GM12865 (cell line): ENCODE measurements around the gene IRF2.

Experiments used
- DNase-seq: peaks from one replicate; pipeline ENCODE4 v3.0.0; 2010; ENCODE audit warnings: low read depth
- H3K4me3 ChIP-seq: 2 replicates; pipeline ENCODE4 v1.5.1; 2011; ENCODE audit warnings: mild to moderate bottlenecking, low read depth, low read length, control low read depth
- CTCF ChIP-seq: IDR thresholded peaks from 2 replicates; pipeline ENCODE4 v1.5.1; 2011; ENCODE audit warnings: low read length, control low read depth, low read depth, inconsistent platforms; ENCODE audit not compliant: insufficient read depth; ENCODE audit errors: missing control alignments

The IRF2 gene

GRCh38 chr4:184452740-184453139, 21.6 kb downstream of the IRF2 start:
- no peak for TF ChIP-seq CTCF
- no peak for DNase-seq
- no peak overlapping the region for H3K4me3 ChIP-seq

GRCh38 chr4:184451726-184452125, 22.6 kb downstream of the IRF2 start:
- no peak overlapping the region for H3K4me3 ChIP-seq
- no peak for TF ChIP-seq CTCF
- no peak for DNase-seq

GRCh38 chr4:184450743-184451535, 23.4 kb downstream of the IRF2 start:
- no peak for TF ChIP-seq CTCF
- no peak overlapping the region for H3K4me3 ChIP-seq
- DNase-seq, result no peak

GRCh38 chr4:184450045-184450444, 24.3 kb downstream of the IRF2 start:
- no peak overlapping the region for H3K4me3 ChIP-seq
- DNase-seq, result no peak
- no peak for TF ChIP-seq CTCF

GRCh38 chr4:184448821-184449220, 25.5 kb downstream of the IRF2 start:
- DNase-seq, result peak; percentile 66
- TF ChIP-seq CTCF, result no peak
- H3K4me3 ChIP-seq, result peak overlapping the region; percentile 29

GRCh38 chr4:184448141-184448540, 26.2 kb downstream of the IRF2 start:
- no peak overlapping the region for H3K4me3 ChIP-seq
- DNase-seq, result no peak

More at GRCh38 chr4:184448141-184448540, 26.2 kb downstream of the IRF2 start:
- TF ChIP-seq CTCF, result no peak
